GM12874 (cell line): ENCODE data around the gene PPA1.

Source experiments
- TF ChIP-seq, protein P1 (sequence below): IDR thresholded peaks from 2 replicates; pipeline ENCODE4 v1.5.1; 2011; ENCODE audit warnings: low read depth, mild to moderate bottlenecking, control low read depth, low read length, moderate library complexity; ENCODE audit not compliant: insufficient read depth

Gene PPA1

DNA sequence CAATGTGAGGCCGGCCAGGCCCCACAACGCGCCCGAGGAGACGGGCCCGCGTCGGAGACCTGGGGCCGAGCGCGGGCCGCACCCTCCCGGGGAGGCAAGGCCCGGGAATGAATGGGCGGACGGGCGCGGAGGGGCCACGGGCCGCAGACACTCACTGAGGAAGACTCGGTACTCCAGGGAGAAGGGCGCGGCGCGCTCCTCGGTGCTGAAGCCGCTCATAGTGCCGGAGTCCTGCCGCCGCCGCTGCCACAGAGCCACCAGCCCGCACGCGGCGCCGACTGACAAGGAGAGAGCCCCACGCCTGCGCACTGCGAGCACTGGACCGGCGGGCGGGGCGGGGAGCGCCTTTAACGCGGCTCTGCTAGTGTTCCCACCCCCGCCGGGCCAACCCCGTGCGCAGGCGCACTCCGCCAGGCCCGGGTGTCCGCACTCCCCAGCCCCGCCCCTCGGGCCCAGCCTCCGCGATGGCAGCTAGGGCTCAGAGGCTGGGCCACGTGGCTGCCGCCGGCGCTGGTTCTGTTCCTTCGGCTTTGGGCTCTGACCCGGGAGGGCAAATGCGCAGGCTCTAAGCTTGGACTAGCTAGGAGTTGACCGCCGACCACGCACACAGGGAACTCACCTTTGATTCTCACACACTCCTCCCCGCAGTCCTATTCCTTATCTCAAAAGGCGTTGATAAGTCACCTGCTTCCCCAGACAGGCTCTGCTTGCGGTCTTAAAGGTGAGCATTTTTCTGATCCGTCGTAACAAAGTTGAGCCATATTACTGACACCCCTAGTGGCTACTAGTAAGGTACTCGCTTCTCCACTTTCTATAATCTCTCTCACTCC, at the start of gene PPA1:
PPA1 (minus strand) TSS at position 321 of the 830 bp plus-strand sequence; CDS start at position 219, 102 bp downstream.
- TF ChIP-seq, protein P1, sequence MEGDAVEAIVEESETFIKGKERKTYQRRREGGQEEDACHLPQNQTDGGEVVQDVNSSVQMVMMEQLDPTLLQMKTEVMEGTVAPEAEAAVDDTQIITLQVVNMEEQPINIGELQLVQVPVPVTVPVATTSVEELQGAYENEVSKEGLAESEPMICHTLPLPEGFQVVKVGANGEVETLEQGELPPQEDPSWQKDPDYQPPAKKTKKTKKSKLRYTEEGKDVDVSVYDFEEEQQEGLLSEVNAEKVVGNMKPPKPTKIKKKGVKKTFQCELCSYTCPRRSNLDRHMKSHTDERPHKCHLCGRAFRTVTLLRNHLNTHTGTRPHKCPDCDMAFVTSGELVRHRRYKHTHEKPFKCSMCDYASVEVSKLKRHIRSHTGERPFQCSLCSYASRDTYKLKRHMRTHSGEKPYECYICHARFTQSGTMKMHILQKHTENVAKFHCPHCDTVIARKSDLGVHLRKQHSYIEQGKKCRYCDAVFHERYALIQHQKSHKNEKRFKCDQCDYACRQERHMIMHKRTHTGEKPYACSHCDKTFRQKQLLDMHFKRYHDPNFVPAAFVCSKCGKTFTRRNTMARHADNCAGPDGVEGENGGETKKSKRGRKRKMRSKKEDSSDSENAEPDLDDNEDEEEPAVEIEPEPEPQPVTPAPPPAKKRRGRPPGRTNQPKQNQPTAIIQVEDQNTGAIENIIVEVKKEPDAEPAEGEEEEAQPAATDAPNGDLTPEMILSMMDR = peak; percentile 33; the same call in 1 of the 2 replicates

DNA sequence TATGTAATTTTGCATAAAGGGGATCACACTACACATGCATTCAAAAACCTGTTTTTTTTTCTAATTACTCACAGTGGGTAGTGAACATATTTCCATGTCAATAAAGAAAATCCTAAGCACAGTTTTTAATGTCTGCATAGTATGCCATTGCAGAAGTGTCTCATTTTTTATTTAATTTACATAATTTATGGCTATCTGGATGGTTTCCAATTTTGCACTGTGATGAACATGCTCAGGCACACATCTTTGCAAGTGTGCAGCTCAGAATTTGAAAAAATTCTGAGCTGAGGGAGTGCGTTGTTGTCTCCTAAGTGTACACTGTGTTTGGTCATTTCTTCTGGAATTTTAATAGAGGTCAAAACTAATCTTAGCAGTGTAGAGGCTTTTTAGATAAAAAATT, 48.4 kb upstream of the PPA1 start:
- TF ChIP-seq, protein P1 = no peak

DNA sequence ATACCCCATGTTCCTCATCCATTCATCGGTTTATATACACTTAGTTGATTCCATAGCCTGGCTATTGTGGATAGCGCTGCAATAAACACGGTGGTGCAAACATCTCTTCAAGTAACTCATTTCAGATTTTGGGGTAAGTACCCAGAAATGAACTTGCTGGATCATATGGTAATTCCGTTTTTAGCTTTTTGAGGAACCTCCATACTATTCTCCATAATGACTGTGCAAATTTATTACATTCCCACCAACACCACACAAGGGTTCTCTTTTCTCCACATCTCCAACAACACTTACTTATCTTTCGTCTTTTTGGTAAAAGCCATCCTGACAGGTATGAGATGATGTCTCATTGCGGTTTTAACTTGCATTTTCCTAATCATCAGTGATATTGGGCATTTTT, 46.9 kb upstream of the PPA1 start:
- TF ChIP-seq, protein P1 = no peak

DNA sequence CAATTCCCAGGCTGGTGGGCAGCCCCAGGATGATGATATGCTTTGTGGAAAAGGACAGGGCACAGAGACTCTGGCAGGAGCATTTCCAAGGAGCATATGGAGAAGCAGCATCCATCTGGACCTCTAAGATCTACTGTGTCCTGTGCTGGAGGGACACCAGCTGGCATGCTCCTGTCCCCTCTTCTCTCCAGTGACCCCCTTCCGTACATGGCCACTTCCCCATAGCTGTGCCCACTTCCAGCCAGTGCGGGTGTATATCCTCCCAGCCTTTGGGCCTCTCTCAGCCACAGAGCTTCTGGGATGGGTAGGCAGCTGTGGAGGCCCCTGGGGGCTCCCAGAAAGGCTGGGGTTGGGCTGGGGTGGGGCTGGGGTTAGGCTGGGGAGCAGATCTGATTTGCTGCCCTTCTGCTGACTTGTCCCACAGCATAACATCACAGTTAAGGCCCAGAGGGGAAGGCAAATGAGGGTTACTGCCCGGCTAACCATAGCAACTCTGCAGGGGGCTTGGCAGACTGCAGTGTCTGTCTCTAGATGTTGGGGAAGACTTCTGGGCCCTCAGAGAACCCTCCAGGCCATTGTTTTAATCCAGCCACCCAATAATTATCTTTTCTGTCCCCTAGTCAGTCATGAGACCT, 44.3 kb upstream of the PPA1 start:
- TF ChIP-seq, protein P1 = no peak

DNA sequence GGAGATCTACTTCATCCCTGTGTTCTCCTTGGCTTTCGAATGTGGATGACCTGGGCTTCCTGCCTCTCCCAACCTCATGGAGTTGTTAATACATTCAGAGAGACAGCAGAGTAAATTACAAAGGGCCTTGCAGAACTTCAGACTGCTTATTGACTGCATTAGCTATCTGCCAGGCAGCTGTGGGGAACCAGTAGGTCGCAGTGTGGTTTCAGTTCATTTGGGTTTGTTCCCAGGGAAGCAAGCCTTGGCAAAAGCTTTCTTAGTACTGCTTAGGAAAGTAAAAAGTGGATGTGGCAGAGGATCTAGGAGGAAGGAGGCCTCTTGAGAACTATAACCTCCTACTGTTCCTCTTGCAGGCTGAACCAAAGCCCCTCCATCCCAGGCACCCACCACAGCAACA, 41.4 kb upstream of the PPA1 start:
- TF ChIP-seq, protein P1 = no peak

DNA sequence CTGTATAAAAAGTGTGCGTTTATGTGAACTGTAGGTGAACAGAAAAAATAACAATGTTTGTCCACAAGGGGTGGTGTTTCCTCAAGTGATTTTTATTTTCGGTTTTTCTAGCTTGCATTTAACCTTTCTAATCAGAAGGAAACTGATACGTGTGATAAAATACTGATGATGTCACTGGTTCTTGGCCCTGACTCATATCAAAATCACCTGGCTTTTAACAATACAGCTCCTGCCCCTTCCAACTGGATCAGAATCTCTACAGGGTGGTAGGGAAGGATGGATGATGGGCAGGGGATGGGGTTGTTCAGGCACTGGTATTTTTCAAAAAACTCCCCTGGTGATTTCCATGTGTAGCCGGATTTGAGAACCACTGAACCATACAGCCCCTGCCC, 39.7 kb upstream of the PPA1 start:
- TF ChIP-seq, protein P1 = peak; percentile 38; the same call in 1 of the 2 replicates
